ENCODE results near the gene CTXN1.

GRCh38 chr19:7940841-7941240 lies 14.9 kb upstream of the CTXN1 start:
- no peak for TF ChIP-seq CTCF (IDR thresholded peaks at IDR 0.05)
- no peak for TF ChIP-seq POLR2A (IDR thresholded peaks at IDR 0.05)

Data from gastroesophageal sphincter (tissue), 3 donors.